CD4-positive, alpha-beta T cell treated with Interleukin-6 for 4 hours (primary cell): Measurements from ENCODE around the gene PHF23.
A peak's percentile ranks its signal among the peaks of the same experiment; 100 is the strongest.

ENCODE experiments used
- DNase-seq: peaks from one replicate; pipeline ENCODE4 v3.0.0-alpha.2; 2020; ENCODE audit warnings: mixed read lengths

The PHF23 gene

DNA sequence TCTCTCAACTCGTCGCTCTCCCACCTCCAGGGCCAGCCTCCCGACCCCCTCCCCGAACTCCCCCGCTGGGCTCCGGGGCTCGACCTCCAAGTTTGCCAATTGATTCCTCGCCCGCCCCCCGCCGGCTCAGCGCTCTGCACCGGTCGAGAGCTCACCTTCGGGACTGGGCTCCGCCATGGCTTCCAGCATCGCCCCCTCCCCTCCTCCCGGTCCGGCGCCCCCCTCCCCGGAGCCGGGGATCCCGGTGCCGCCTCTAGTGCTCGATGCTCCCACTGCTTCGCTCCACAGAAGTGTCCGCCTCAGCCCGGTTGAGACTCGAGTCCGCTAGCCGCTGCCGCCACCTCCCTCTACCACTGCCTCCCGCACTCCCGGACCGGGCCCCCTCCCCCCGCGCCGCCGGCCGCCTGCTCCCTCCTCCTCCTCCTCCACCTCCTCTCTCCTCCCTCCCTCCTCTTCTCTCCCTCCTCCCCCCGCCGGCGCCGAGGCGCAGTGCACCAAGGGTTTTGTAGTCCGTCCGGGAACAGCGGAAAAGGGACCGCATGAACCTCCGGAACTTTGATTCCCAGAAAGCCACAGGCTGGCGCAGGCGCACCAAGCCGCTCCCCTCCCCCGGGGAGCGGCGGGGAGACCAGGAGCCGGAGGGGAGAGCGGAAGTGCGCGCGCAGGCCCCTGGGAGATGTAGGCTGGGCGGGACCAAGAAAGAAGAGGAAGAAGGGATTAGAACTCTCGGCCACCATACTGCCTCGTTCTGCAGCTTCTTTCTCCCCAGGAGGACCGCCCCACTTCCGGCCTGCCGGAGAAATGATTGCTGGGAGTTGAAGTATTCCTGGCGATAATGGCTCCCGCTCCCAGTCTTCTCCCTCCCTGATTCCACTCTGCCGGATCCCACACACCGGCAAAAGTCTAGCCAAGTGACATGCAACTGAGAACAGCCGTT, at the start of gene PHF23:
Gene PHF23 (minus strand): TSS at position 367 of the 937 bp plus-strand sequence. CDS start 178 bp downstream, at position 189.
- peak; percentile 99 for DNase-seq

GRCh38 chr17:7285679-7286078, 46.4 kb upstream of the PHF23 start:
- no peak for DNase-seq

- no peak for DNase-seq
Observed at GRCh38 chr17:7284911-7285310, 45.7 kb upstream of the PHF23 start.

DNA sequence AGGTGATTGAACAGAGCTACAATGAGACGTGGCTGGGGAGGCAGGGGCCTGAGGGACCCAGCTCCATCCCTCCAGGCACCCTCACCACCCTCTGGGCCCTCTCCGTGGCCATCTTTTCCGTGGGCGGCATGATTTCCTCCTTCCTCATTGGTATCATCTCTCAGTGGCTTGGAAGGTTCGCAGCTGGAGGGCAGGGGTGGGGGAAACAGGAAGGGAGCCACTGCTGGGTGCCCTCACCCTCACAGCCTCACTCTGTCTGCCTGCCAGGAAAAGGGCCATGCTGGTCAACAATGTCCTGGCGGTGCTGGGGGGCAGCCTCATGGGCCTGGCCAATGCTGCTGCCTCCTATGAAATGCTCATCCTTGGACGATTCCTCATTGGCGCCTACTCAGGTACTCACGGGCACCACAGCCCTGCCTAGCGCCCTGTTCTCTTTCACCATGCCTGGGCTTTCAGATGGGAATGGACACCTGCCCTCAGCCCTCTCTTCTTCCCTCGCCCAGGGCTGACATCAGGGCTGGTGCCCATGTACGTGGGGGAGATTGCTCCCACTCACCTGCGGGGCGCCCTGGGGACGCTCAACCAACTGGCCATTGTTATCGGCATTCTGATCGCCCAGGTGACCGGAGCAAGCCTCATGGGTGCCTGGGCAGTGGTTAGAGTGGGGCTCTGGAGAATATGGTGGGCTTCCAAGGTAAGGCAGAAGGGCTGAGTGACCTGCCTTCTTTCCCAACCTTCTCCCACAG, 44.4 kb upstream of the PHF23 start:
- no peak for DNase-seq

DNA sequence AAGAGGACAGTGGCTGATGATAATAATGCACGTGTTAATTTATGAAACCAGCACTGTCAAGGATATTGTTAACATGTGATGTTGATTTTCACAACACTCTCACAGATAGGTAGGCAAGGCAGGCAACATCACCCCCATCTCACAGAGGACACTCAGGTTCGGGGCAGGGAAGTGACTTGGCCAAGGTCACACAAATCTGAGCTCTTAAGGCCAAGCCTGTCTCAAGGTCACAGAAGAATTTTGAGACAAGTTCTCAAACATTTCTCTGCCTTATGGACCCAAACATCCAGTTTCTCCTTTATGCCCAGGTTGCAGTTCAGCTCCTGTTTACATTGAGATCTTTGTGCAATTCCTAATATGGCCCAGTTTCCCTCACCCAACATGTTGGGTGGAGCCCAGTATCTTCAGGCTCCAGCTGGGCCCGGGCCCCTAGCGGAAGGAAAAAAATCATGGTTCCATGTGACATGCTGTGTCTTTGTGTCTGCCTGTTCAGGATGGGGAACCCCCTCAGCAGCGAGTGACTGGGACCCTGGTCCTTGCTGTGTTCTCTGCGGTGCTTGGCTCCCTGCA, 43.6 kb upstream of the PHF23 start:
- DNase-seq: no peak

DNA sequence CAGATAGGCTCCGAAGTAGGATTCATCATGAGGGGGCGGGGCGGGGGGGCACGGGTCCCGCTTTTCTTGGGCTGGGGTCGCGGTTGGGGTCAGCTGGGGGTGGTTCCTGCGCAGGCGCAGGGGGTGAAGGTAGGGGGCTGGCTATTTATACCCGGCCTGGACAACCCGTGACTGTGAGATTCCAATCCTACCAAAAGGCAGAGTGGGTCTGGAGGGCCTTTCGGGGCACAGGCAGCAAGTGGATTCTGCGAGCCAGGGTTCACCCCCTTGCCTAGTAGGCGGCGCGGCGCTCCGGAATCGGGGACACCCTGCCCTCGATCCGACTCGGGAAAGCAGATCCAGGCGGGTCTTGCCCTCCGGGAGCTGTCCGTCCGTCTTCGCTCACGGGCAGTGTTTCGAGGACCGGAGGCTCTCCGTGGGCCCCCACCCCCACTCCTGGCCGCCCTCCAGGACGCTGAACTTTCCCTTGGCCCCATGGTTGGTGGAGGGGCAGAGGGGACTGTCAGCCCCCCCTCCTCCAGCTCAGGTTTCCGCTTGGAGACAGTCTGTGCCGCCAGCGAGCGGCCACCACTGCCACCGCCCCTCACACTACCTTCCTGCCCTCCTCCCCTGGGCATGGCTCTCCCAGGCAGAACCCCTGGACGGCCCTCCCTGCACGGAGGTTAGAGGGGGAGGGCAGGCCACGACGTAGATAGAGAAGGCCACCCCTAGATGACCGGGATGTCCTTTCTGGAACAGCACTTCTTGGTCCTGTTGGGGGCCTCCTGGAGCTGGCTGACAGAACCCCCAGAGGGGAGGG, 42.9 kb upstream of the PHF23 start:
- no peak for DNase-seq

DNA sequence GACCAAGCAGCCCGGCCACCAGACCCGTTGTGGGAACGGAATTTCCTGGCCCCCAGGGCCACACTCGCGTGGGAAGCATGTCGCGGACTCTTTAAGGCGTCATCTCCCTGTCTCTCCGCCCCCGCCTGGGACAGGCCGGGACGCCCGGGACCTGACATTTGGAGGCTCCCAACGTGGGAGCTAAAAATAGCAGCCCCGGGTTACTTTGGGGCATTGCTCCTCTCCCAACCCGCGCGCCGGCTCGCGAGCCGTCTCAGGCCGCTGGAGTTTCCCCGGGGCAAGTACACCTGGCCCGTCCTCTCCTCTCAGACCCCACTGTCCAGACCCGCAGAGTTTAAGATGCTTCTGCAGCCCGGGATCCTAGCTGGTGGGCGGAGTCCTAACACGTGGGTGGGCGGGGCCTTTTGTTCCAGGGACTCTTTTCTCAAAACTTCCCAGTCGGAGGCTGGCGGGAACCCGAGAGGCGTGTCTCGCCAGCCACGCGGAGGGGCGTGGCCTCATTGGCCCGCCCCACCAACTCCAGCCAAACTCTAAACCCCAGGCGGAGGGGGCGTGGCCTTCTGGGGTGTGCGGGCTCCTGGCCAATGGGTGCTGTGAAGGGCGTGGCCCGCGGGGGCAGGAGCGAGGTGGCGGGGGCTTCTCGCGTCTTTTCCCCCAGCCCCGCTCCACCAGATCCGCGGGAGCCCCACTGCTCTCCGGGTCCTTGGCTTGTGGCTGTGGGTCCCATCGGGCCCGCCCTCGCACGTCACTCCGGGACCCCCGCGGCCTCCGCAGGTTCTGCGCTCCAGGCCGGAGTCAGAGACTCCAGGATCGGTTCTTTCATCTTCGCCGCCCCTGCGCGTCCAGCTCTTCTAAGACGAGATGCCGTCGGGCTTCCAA, 42.1 kb upstream of the PHF23 start, which contains the start of gene SLC2A4:
Gene SLC2A4 (plus strand): TSS at position 645 of the 879 bp plus-strand sequence. CDS start 217 bp downstream, at position 862.
- peak; percentile 91 for DNase-seq

GRCh38 chr17:7280519-7281073, 41.3 kb upstream of the PHF23 start:
- peak; percentile 85 for DNase-seq

GRCh38 chr17:7279448-7279847, 40.2 kb upstream of the PHF23 start:
- no peak for DNase-seq

DNA sequence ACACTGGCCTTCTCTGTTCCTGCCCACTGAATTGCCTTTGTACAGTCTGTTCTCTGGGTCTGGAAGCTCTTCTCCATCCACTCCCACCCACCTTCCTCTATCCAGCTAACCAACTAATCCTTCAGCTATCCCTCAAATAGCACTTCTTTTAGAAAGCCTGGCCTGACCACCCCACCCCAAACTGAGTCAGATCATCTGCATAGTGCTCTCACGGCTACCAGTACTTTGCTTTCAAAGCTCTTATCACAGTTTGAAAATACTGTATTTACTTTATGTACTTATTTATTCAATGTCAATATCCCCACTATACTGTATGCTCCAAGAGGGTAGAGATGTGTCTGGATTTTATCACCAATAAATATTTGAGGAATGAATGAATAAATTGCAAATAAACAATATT, 27.5 kb upstream of the PHF23 start:
- DNase-seq: no peak

DNA sequence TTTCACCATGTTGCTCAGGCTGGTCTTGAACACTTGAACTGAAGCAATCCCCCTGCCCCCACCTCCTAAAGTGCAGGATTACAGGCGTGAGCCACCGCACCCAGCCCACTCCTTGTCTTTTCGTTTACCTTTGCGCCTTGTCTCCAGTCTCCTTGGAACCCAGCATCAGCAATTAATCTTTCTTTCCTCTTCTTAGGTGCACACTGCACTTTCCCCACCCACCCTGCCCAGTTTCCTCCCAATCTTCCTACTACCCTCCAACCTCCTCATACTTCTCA, 24.5 kb upstream of the PHF23 start:
- no peak for DNase-seq

DNA sequence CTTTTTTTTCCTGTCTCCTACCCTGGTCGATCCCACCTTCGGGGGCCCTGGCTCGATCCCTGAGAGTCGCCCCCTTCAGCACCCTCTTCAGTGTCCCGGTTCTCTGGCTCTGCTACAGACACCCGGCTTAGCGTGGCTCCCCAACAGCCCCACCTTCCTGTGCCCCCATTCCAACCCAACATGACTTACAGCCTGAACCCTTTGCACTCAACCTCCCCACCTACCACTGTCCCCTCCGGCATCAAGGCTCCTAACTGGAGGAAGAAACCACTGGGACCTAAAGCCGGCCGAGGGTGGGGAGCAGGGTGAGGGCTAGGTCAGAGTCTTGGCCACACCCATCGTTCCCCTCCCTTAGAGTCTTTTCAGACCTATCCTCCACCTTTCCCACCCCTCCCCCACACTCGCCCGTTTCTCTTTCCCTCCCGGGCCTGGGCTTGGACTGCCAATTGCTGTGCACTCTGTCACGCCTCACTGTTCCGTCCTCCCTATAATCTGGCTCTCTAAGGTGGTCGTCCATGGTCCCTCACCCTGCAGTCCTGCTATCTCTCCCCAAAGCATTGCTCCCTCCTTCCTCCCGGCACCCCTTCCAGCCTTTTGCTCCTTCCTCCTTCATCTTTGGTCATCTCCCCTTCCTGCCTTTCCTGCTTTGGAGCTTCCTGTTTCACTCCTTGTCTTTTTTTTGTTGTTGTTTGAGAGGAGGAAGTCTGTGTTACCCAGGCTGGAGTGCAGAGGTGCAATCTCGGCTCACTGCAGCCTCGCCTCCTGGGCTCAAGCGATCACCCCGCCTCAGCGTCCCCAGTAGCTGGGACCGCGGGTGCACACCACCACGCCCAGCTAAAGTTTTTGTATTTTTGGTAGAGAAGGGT, 23.9 kb upstream of the PHF23 start:
- DNase-seq: peak; percentile 23

DNA sequence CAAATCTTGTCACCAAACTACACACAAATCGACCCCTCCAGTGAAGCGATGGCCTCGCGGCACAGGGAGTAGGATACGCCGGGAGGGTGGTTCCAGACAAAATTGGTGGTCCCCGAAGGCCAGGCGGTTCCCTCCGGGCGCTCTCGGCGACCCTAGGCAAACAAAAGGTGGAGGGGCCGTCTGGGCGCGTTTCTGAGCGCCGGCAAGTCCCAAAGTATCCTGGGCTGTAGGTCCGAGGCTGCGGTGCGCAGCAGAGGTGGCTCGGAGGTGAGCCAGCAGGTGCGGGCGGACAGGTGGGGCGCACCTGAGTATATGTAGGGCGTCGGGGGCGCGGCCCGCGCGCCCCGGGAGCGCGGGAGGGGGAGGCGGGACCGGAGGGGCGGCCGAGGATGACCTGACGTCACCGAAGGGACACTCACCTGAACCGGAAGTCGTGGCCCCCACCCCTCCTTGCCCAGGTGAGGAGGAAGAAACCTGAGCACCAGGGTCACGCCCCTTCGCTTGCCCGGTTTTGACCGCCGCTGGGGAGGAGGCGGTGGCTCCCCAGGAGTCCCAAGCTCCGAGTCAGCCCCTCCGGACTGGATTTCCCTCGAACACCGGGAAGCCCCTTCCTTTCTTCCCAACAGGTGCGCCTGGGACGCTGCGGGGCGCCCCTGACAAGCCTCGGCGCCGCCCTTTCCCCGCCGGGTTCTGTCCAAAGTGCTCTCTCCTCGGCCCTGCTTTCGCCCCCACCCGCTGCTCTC, 23.1 kb upstream of the PHF23 start, which contains the start of gene CLDN7:
Gene CLDN7 (minus strand): TSS at position 287 of the 743 bp plus-strand sequence. CDS start 435 bp downstream, outside the sequence.
- DNase-seq: peak; percentile 24

DNA sequence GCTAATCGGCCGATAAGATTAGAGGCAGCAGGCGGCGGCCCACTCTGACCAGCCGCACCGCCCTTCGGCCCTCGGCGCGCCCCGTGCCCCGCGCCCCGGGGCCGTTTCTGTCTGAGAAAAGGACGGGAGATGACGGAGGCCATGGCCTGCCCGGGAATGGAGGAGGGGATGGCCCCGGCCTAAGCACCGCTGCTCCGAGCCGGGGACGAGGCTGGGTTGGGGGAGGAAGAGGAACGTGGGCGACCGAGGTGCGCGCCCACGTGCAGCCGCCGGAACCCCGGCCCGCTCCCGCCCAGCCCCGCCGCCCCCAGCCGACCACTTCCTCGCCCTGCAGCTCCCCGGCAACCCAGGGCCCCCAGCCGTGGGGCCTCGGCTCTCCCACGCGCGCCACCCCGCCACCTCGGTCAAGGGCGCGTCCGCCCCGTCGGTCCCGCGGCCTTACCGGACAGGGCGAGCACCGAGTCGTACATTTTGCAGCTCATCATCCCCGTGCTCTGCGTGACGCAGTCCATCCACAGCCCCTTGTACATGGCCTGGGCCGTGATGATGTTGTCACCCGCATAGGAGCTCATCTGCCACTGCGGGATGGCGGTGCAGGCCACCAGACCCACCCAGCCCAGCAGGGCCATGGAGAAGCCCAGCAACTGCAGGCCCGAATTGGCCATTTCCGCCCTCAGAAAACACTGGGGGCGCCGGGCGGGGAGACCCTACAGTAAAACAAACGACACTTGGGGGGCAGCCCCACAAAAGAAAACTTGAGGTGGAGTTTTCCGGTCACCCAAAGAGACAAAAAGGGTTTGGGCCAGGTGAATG, 22.3 kb upstream of the PHF23 start:
- peak; percentile 50 for DNase-seq

GRCh38 chr17:7260651-7261378, 21.6 kb upstream of the PHF23 start:
- peak; percentile 56 for DNase-seq

DNA sequence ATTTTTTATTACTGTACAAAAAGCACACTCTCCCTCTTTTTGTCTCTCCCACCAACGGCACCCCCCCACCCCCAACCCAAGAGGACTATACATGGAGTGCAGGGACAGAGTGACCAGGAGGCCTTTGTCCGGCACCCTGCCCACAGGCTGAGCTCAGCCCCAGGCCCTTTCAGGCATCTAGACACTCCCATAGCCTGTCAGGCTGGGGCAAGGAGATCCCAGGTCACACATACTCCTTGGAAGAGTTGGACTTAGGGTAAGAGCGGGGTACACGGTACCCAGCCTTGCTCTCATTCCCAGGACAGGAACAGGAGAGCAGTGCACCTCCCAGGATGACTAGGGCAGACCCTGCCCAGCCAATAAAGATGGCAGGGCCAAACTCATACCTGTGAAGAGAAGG, 20.9 kb upstream of the PHF23 start:
- DNase-seq: no peak

GRCh38 chr17:7259555-7259889, 20.3 kb upstream of the PHF23 start:
- DNase-seq: no peak
